Measurements from ENCODE around the gene SHC4. TPM values are rescaled to one million over a fixed set of nuclear protein-coding genes. Genes with fewer than 3 reads are reported as not detected.

The SHC4 gene
- total and polyA plus RNA-seq, 2 of the 13 experiments (the other 11 are each of a cell fraction or from before 2014, with no cell fraction given): 0.04 TPM; not detected in 1

GRCh38 chr15:48940508-48940907, 23.2 kb downstream of the SHC4 start:
- H2AFZ ChIP-seq (ENCODE audit: low read length): no peak overlapping the region
- DNase-seq (ENCODE audit: low spot score) (no peak), ATAC-seq (no peak), FAIRE-seq (no peak)
- H3K4me1 ChIP-seq (ENCODE audit: insufficient read depth, low read length): no peaks in the 10 kb centered on the region
- no peak overlapping the region for H3K4me3 ChIP-seq (replicated peaks in 1 of 3; ENCODE audit: insufficient read depth in 1 of 3, low read depth in 2 of 3, low read length in 3 of 3)
- H3K79me2 ChIP-seq (ENCODE audit: insufficient read depth, low read length): no peaks in the 10 kb centered on the region
- CTCF ChIA-PET (ENCODE audit: low intra/inter-chr PET ratio, low total read pairs): no interaction called here
- H3K4me2 ChIP-seq (ENCODE audit: low read depth, low read length): no peak overlapping the region
- no peaks in the 10 kb centered on the region for H4K20me1 ChIP-seq (ENCODE audit: insufficient read depth, low read length)
- no peaks in the 10 kb centered on the region for H3K36me3 ChIP-seq (replicated peaks in 1 of 2; ENCODE audit: control insufficient read depth in 1 of 2, insufficient read depth in 2 of 2, low read length in 2 of 2)
- H3K9ac ChIP-seq (ENCODE audit: insufficient read depth, low read depth, low read length): no peak overlapping the region
- TF ChIP-seq ZC3H13 (CRISPR knock-in tag; IDR thresholded peaks at IDR 0.05) (no peak), TP53 (CRISPR knock-in tag; conservative IDR thresholded peaks at IDR 0.05) (no peak), ZNF513 (CRISPR knock-in tag; conservative IDR thresholded peaks at IDR 0.05) (no peak), ZBTB44 (CRISPR knock-in tag; IDR thresholded peaks at IDR 0.05) (no peak), NFIC (IDR thresholded peaks at IDR 0.05; ENCODE audit: low read length) (no peak), CREM (IDR thresholded peaks at IDR 0.05) (no peak), CREM (CRISPR knock-in tag; IDR thresholded peaks at IDR 0.05) (no peak), CREB1 (IDR thresholded peaks at IDR 0.05) (peak; percentile 81), CREB1 (CRISPR knock-in tag; IDR thresholded peaks at IDR 0.05) (no peak), RARG (CRISPR knock-in tag; IDR thresholded peaks at IDR 0.05; ENCODE audit: low read depth) (no peak), ZNF138 (CRISPR knock-in tag; IDR thresholded peaks at IDR 0.05; ENCODE audit: low read depth) (no peak), ATF7 (IDR thresholded peaks at IDR 0.05) (peak; percentile 63), ATF7 (CRISPR knock-in tag; IDR thresholded peaks at IDR 0.05) (no peak), DR1 (CRISPR knock-in tag; IDR thresholded peaks at IDR 0.05) (no peak)
- no peak overlapping the region for H3K27ac ChIP-seq (ENCODE audit: extremely low read length, insufficient read depth, low read length)
- no TSS peak for BruUV-seq (replicated peaks)
- H3K27me3 ChIP-seq (ENCODE audit: control insufficient read depth in 1 of 2, insufficient read depth in 2 of 2, low read length in 2 of 2): no peaks in the 10 kb centered on the region; a peak in 1 of 5 replicates
- in situ Hi-C loops (cut with HindIII; ENCODE audit: extremely low pct_ligation_motif_present, low pct_unique_long_range_greater_than_20kb): no loop called here
- no peaks in the 10 kb centered on the region for H3K9me3 ChIP-seq (ENCODE audit: low read length)
- POLR2A ChIA-PET: no interaction called here
- 26% methylated on average over 6 of the region's 6 CpGs for WGBS (ENCODE audit: low lambda C conversion rate)
- intact Hi-C loops (cut with micrococcal nuclease; ENCODE audit: unreplicated experiment): no loop called here
